SHP77 treated with DMSO at 0.1 percent for 48 hours (cell line): Measurements from ENCODE around the gene PCDHB16.

Experiments
- DNase-seq: peaks from one replicate; lab custom pipeline; 2025; lab: John Stamatoyannopoulos, UW

Gene PCDHB16

GRCh38 chr5:141234109-141234667 is 52.0 kb downstream of the PCDHB16 start:
- DNase-seq, result no peak
